PFSK-1 (cell line): Measurements from ENCODE around the gene RNASE3.

Experiments used
- POLR2AphosphoS5 ChIP-seq: IDR thresholded peaks from 2 replicates; pipeline ENCODE4 v1.6.1; 2012; ENCODE audit warnings: low read depth, mild to moderate bottlenecking, control low read depth, low read length, moderate library complexity
- TAF1 ChIP-seq: IDR thresholded peaks from 2 replicates; pipeline ENCODE4 v1.6.1; 2012; ENCODE audit warnings: low read length, control low read depth, borderline replicate concordance; ENCODE audit not compliant: insufficient read depth
- TF ChIP-seq, protein P1 (sequence below), 2 experiments: IDR thresholded peaks; 2 replicates each; pipeline versions ENCODE4 v1.6.1 to v1.8.0; 2011 to 2012; ENCODE audit warnings: low read depth in 2 of 2, low read length in 2 of 2, control low read depth in 1 of 2, inconsistent platforms in 1 of 2, mild to moderate bottlenecking in 1 of 2, moderate library complexity in 1 of 2; ENCODE audit not compliant: insufficient read depth in 1 of 2

DNA sequence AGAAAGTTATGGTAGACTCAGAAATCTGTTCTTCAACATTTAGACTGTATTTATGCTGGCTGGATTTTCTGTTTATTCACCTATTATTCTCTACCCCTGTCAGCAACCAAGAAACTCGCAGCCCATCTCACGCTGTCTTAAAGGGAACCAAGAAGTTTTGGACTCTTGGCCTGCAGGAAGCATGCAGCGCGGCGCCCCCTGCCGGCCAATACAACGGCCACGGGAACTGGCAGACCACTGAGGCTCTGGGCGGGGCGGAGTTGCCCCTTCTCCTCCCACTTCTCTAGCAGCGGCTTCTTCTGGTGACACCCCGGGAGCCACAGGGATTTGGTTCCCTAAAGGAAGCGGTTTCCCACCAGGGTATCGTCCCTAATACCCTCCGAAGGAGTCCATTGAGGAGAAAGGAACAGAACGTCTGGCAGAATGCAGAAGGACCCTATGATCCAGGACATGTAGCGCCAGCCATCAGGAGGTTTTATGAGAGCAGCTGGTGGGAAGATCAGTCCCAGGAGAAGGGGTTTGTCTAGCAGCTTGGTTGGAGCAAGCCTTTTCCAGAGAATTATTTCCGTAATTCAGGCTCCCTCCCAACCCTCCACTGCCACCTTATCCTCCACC lies 43.1 kb downstream of the RNASE3 start:
- TF ChIP-seq POLR2AphosphoS5: no peak
- TF ChIP-seq TAF1: no peak
- TF ChIP-seq, protein P1, sequence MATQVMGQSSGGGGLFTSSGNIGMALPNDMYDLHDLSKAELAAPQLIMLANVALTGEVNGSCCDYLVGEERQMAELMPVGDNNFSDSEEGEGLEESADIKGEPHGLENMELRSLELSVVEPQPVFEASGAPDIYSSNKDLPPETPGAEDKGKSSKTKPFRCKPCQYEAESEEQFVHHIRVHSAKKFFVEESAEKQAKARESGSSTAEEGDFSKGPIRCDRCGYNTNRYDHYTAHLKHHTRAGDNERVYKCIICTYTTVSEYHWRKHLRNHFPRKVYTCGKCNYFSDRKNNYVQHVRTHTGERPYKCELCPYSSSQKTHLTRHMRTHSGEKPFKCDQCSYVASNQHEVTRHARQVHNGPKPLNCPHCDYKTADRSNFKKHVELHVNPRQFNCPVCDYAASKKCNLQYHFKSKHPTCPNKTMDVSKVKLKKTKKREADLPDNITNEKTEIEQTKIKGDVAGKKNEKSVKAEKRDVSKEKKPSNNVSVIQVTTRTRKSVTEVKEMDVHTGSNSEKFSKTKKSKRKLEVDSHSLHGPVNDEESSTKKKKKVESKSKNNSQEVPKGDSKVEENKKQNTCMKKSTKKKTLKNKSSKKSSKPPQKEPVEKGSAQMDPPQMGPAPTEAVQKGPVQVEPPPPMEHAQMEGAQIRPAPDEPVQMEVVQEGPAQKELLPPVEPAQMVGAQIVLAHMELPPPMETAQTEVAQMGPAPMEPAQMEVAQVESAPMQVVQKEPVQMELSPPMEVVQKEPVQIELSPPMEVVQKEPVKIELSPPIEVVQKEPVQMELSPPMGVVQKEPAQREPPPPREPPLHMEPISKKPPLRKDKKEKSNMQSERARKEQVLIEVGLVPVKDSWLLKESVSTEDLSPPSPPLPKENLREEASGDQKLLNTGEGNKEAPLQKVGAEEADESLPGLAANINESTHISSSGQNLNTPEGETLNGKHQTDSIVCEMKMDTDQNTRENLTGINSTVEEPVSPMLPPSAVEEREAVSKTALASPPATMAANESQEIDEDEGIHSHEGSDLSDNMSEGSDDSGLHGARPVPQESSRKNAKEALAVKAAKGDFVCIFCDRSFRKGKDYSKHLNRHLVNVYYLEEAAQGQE (IDR thresholded peaks at IDR 0.05; ENCODE audit: insufficient read depth in 1 of 2, low read depth in 2 of 2, low read length in 2 of 2): no peak
